ENCODE results near the gene ZNF580. TPM values are rescaled to one million over a fixed set of nuclear protein-coding genes. Genes with fewer than 3 reads are reported as not detected.

Gene ZNF580
- total RNA-seq, 1 donor from 2014 or later, result 1.0 TPM

GRCh38 chr19:55676383-55676782, 35.6 kb downstream of the ZNF580 start:
- DNase-seq (ENCODE audit: low read depth in 2 of 2), result peak in 1 of 2 donors; percentile 46

- DNase-seq (ENCODE audit: low read depth in 2 of 2), result no peak
Measured at GRCh38 chr19:55676889-55677505, 36.2 kb downstream of the ZNF580 start.

GRCh38 chr19:55677572-55678028, 36.8 kb downstream of the ZNF580 start:
- DNase-seq (ENCODE audit: low read depth in 2 of 2), result peak; percentile 63 to 72

- no peak for DNase-seq (ENCODE audit: low read depth in 2 of 2)
Measured at GRCh38 chr19:55678121-55678671, 37.4 kb downstream of the ZNF580 start.

- DNase-seq (ENCODE audit: low read depth in 2 of 2), result peak in 1 of 2 donors; percentile 24
Measured at GRCh38 chr19:55679343-55680257, 38.8 kb downstream of the ZNF580 start.

GRCh38 chr19:55680339-55681130, 39.7 kb downstream of the ZNF580 start:
- no peak for DNase-seq (ENCODE audit: low read depth in 2 of 2)

GRCh38 chr19:55681131-55682092, 40.6 kb downstream of the ZNF580 start:
- no peak for DNase-seq (ENCODE audit: low read depth in 2 of 2)

- no peak for DNase-seq (ENCODE audit: low read depth in 2 of 2)
Measured at GRCh38 chr19:55683449-55684261, 42.9 kb downstream of the ZNF580 start.

- no peak for DNase-seq (ENCODE audit: low read depth in 2 of 2)
Measured at GRCh38 chr19:55684946-55685681, 44.3 kb downstream of the ZNF580 start.

GRCh38 chr19:55685776-55686175, 45.0 kb downstream of the ZNF580 start:
- DNase-seq (ENCODE audit: low read depth in 2 of 2), result no peak

GRCh38 chr19:55686311-55687050, 45.7 kb downstream of the ZNF580 start:
- no peak for DNase-seq (ENCODE audit: low read depth in 2 of 2)

GRCh38 chr19:55687281-55688201, 46.7 kb downstream of the ZNF580 start:
- DNase-seq (ENCODE audit: low read depth in 2 of 2), result no peak

- no peak for DNase-seq (ENCODE audit: low read depth in 2 of 2)
Measured at GRCh38 chr19:55688422-55689218, 47.8 kb downstream of the ZNF580 start.

GRCh38 chr19:55689411-55690108, 48.8 kb downstream of the ZNF580 start:
- no peak for DNase-seq (ENCODE audit: low read depth in 2 of 2)

- no peak for DNase-seq (ENCODE audit: low read depth in 2 of 2)
Measured at GRCh38 chr19:55690109-55690768, 49.4 kb downstream of the ZNF580 start.

All from dermis microvascular lymphatic vessel endothelial cell (primary cell).